Measurements from ENCODE around the gene EEPD1. TPM values are rescaled to one million over a fixed set of nuclear protein-coding genes. Genes with fewer than 3 reads are reported as not detected.

The EEPD1 gene
- total RNA-seq, 4 donors from 2014 or later: 19.8 to 46.3 (median 29.3) TPM

DNA sequence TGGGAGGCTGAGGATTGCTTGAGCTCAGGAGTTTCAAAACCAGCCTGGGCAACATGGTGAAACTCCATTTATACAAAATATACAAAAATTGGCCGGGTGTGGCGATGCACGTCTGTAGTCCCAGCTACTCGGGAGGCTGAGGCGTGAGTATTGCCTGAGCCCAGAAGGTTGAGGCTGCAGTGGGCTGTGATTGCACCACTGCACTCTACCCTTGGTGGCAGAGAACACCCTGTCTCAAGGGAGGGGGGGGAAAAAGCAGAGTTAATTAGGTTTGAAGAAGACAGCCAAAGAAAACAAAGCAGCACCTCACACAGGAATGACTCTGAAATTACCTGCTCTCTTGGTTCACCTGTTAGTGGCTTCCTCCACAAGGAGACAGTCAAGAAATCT lies 110.0 kb downstream of the EEPD1 start:
- Histone ChIP-seq H3K27me3 (no peaks in the 10 kb centered on the region), H3K36me3 (no peaks in the 10 kb centered on the region), H3K9me3 (no peaks in the 10 kb centered on the region), H3K4me3 (no peak overlapping the region), H3K27ac (no peak overlapping the region), H3K4me1 (peaks cover 0 to 63% (median 5%) of the 10 kb centered on the region in 4 donors)
- TF ChIP-seq CTCF (IDR thresholded peaks at IDR 0.05) (no peak), POLR2A (IDR thresholded peaks at IDR 0.05) (no peak)
- DNase-seq: no peak

DNA sequence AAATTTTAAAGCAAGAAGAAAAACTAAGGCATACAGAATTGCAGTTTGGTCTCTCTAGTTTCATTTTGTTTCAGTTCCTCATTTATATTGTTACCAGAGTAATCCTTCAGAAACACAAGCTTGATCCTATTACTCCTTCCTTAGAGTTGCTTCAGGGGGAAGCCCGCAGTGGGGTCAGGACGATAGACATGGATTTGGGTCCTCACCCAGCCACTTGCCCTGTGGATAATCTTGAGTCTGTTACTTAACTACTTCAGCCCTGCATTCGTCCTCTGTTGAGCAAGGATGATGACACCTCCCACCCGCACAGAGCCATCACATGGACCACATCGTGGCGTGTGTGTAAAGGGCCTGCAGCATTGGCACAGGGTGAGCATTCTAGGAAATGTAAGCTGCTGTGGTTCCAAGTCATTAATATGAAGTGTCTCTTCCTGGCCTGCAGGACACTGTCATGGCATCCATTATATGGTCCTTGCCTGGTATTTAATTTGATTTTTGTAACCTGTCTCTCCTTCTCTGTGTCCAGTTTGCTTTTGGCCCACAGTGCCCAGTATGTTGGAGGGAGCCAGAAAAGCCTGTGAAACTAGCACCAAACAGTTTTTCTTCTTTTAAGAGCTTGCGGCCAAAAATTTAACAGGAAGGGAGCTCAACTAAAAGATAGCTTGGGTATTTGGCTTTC lies 111.2 kb downstream of the EEPD1 start:
- H3K4me1 ChIP-seq: peaks cover 0 to 53% (median 5%) of the 10 kb centered on the region in 4 donors
- H3K4me3 ChIP-seq: no peak overlapping the region
- H3K27ac ChIP-seq: peak overlapping the region in 1 of 4 donors; percentile 65
- no peak for DNase-seq
- H3K36me3 ChIP-seq: no peaks in the 10 kb centered on the region
- no peaks in the 10 kb centered on the region for H3K9me3 ChIP-seq
- TF ChIP-seq POLR2A (IDR thresholded peaks at IDR 0.05): no peak
- no peak for TF ChIP-seq CTCF (IDR thresholded peaks at IDR 0.05)
- no peaks in the 10 kb centered on the region for H3K27me3 ChIP-seq

GRCh38 chr7:36264913-36265516 lies 112.0 kb downstream of the EEPD1 start:
- Histone ChIP-seq H3K27me3 (no peaks in the 10 kb centered on the region), H3K9me3 (no peaks in the 10 kb centered on the region), H3K27ac (peak overlapping the region in 2 of 4 donors; percentile 43 to 65), H3K4me3 (no peak overlapping the region), H3K4me1 (peaks cover 0 to 53% (median 5%) of the 10 kb centered on the region in 4 donors), H3K36me3 (no peaks in the 10 kb centered on the region)
- TF ChIP-seq CTCF (IDR thresholded peaks at IDR 0.05) (no peak), POLR2A (IDR thresholded peaks at IDR 0.05) (no peak)
- no peak for DNase-seq

GRCh38 chr7:36265680-36266079 lies 112.6 kb downstream of the EEPD1 start:
- Histone ChIP-seq H3K4me1 (peaks cover 0 to 53% (median 5%) of the 10 kb centered on the region in 4 donors), H3K27ac (peak overlapping the region in 2 of 4 donors; percentile 43 to 65), H3K4me3 (no peak overlapping the region), H3K9me3 (no peaks in the 10 kb centered on the region), H3K27me3 (no peaks in the 10 kb centered on the region), H3K36me3 (no peaks in the 10 kb centered on the region)
- no peak for TF ChIP-seq POLR2A (IDR thresholded peaks at IDR 0.05)
- no peak for TF ChIP-seq CTCF (IDR thresholded peaks at IDR 0.05)
- DNase-seq: no peak

- no peak overlapping the region for H3K27ac ChIP-seq
- H3K27me3 ChIP-seq: no peaks in the 10 kb centered on the region
- no peak overlapping the region for H3K4me3 ChIP-seq
- peaks cover 0 to 47% (median 5%) of the 10 kb centered on the region in 4 donors for H3K4me1 ChIP-seq
- TF ChIP-seq CTCF (IDR thresholded peaks at IDR 0.05) (no peak), POLR2A (IDR thresholded peaks at IDR 0.05) (no peak)
- no peaks in the 10 kb centered on the region for H3K9me3 ChIP-seq
- no peak for DNase-seq
- no peaks in the 10 kb centered on the region for H3K36me3 ChIP-seq
Observed at GRCh38 chr7:36266190-36266589, 113.1 kb downstream of the EEPD1 start.

All from Peyer's patch (tissue), 4 donors.